ENCODE results near the gene NXPE2. TPM values are rescaled to one million over a fixed set of nuclear protein-coding genes. Genes with fewer than 3 reads are reported as not detected.
A peak's percentile ranks its signal among the peaks of the same experiment; 100 is the strongest.
"Not testable (repeated sequence)": the region's sequence is repeated elsewhere in the genome, so short reads cannot be mapped to it uniquely, and the experiment has no call there.

Gene NXPE2
- polyA plus RNA-seq (2013, experiment 1 of 2), result 0.03 TPM
- polyA plus RNA-seq (2013, experiment 2 of 2), result 0.07 TPM

- Histone ChIP-seq H4K5ac (ENCODE audit: low read length) (no peak within 1 kb of the TSS), H2BK15ac (replicated peaks; ENCODE audit: low read depth) (no peak within 1 kb of the TSS), H3K79me1 (ENCODE audit: low read length) (no peaks in the 10 kb centered on the region), H3K4me3 (ENCODE audit: low read length) (no peak within 1 kb of the TSS), H3K4me1 (ENCODE audit: control insufficient read depth, low read depth, low read length) (no peaks in the 10 kb centered on the region), H3K9ac (ENCODE audit: low read length) (no peak within 1 kb of the TSS), H3K23ac (ENCODE audit: low read length) (no peak within 1 kb of the TSS), H3K56ac (ENCODE audit: low read length) (no peak within 1 kb of the TSS), H3K4me2 (ENCODE audit: low read length) (no peak within 1 kb of the TSS), H4K8ac (ENCODE audit: low read depth, low read length) (no peak within 1 kb of the TSS), H2AK5ac (ENCODE audit: low read length) (no peak within 1 kb of the TSS), H2BK5ac (ENCODE audit: low read length) (no peak within 1 kb of the TSS), H3K27me3 (ENCODE audit: insufficient read depth, low read length, poor library complexity) (no peaks in the 10 kb centered on the region), H3K18ac (ENCODE audit: low read length) (no peak within 1 kb of the TSS), H3K36me3 (ENCODE audit: control insufficient read depth, insufficient read depth, low read length) (no peaks in the 10 kb centered on the region), H2BK120ac (ENCODE audit: low read depth, low read length) (no peak within 1 kb of the TSS), H3K4ac (ENCODE audit: low read depth, low read length) (no peak within 1 kb of the TSS), H3K27ac (ENCODE audit: low read depth, low read length) (no peak within 1 kb of the TSS), H3K79me2 (ENCODE audit: control insufficient read depth, insufficient read depth, low read length) (no peaks in the 10 kb centered on the region)
- DNase-seq, result no peak
- 100% methylated on average over 1 of the region's 8 CpGs for WGBS (ENCODE audit: extremely low coverage, insufficient coverage, low lambda C conversion rate)
Observed at GRCh38 chr11:114678125-114679036, at the start of gene NXPE2. NXPE2 (plus strand) TSS chr11:114678527; CDS start chr11:114678576, 49 bp downstream.

GRCh38 chr11:114631445-114631965, 46.8 kb upstream of the NXPE2 start:
- H3K4me1 ChIP-seq (ENCODE audit: control insufficient read depth, low read depth, low read length); H3K27me3 ChIP-seq (ENCODE audit: insufficient read depth, low read length, poor library complexity); H3K79me1 ChIP-seq (ENCODE audit: low read length); H2BK5ac ChIP-seq (ENCODE audit: low read length); H3K4ac ChIP-seq (ENCODE audit: low read depth, low read length); H3K79me2 ChIP-seq (ENCODE audit: control insufficient read depth, insufficient read depth, low read length); H2BK120ac ChIP-seq (ENCODE audit: low read depth, low read length); H4K8ac ChIP-seq (ENCODE audit: low read depth, low read length); H3K56ac ChIP-seq (ENCODE audit: low read length); H3K9ac ChIP-seq (ENCODE audit: low read length); H3K4me2 ChIP-seq (ENCODE audit: low read length); H3K27ac ChIP-seq (ENCODE audit: low read depth, low read length); H3K23ac ChIP-seq (ENCODE audit: low read length); H3K36me3 ChIP-seq (ENCODE audit: control insufficient read depth, insufficient read depth, low read length); H3K4me3 ChIP-seq (ENCODE audit: low read length); H4K5ac ChIP-seq (ENCODE audit: low read length); H2AK5ac ChIP-seq (ENCODE audit: low read length); H2BK15ac ChIP-seq (replicated peaks; ENCODE audit: low read depth); H3K18ac ChIP-seq (ENCODE audit: low read length): not testable (repeated sequence)
- WGBS (ENCODE audit: extremely low coverage, insufficient coverage, low lambda C conversion rate), result no CpG with 5 or more reads among the region's 13 CpGs
- peak; percentile 1 for DNase-seq

DNA sequence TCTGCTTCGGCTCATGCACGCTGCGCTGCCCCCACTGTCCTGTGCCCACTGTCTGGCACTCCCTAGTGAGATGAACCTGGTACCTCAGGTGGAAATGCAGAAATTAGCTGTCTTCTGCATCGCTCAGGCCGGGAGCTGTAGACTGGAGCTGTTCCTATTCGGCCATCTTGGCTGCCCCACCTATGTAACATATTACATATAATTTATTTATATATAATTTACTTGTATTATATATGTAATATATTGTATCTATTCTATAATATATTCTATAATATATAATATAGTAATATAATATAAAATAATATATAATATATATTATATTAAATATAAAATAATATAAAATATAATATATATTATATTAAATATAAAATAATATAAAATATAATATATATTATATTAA, 38.9 kb upstream of the NXPE2 start:
- not testable (repeated sequence) for H3K36me3 ChIP-seq (ENCODE audit: control insufficient read depth, insufficient read depth, low read length); H3K18ac ChIP-seq (ENCODE audit: low read length); H3K27ac ChIP-seq (ENCODE audit: low read depth, low read length); DNase-seq; H2BK15ac ChIP-seq (replicated peaks; ENCODE audit: low read depth); H3K27me3 ChIP-seq (ENCODE audit: insufficient read depth, low read length, poor library complexity); H3K56ac ChIP-seq (ENCODE audit: low read length); H2AK5ac ChIP-seq (ENCODE audit: low read length); H3K4me2 ChIP-seq (ENCODE audit: low read length); H3K23ac ChIP-seq (ENCODE audit: low read length); H4K8ac ChIP-seq (ENCODE audit: low read depth, low read length); H2BK120ac ChIP-seq (ENCODE audit: low read depth, low read length); H3K9ac ChIP-seq (ENCODE audit: low read length); H3K4me1 ChIP-seq (ENCODE audit: control insufficient read depth, low read depth, low read length); H2BK5ac ChIP-seq (ENCODE audit: low read length); H3K4ac ChIP-seq (ENCODE audit: low read depth, low read length); H3K79me2 ChIP-seq (ENCODE audit: control insufficient read depth, insufficient read depth, low read length); H3K79me1 ChIP-seq (ENCODE audit: low read length); H4K5ac ChIP-seq (ENCODE audit: low read length); H3K4me3 ChIP-seq (ENCODE audit: low read length)
- no CpG with 5 or more reads among the region's 6 CpGs for WGBS (ENCODE audit: extremely low coverage, insufficient coverage, low lambda C conversion rate)

DNA sequence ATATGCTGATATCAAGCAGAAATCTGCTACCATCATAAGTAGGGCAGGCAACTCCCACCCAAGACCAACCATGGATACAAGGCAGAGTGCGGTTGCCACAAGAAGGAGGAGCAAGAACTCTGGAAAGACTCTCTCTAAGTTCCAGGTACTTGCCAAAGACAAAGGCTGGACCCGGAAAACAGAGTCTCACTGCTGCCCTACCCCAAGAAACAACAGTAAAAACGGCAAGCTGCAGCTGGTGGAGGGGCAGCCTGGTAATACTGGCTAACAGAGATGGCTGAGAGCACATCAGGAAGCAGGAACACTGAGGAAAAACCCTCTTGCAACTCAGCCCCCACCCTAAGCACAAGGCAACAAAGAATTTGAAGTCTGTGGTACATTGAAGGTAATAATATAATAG, 27.7 kb upstream of the NXPE2 start:
- no peak overlapping the region for H3K23ac ChIP-seq (ENCODE audit: low read length)
- no peak overlapping the region for H3K56ac ChIP-seq (ENCODE audit: low read length)
- no peak overlapping the region for H2BK15ac ChIP-seq (replicated peaks; ENCODE audit: low read depth)
- H2AK5ac ChIP-seq (ENCODE audit: low read length), result no peak overlapping the region
- no peak overlapping the region for H3K9ac ChIP-seq (ENCODE audit: low read length)
- H3K4me3 ChIP-seq (ENCODE audit: low read length), result no peak overlapping the region
- no peak overlapping the region for H3K4ac ChIP-seq (ENCODE audit: low read depth, low read length)
- no peak overlapping the region for H3K27ac ChIP-seq (ENCODE audit: low read depth, low read length)
- DNase-seq, result no peak
- H2BK120ac ChIP-seq (ENCODE audit: low read depth, low read length), result no peak overlapping the region
- H3K18ac ChIP-seq (ENCODE audit: low read length), result no peak overlapping the region
- no peak overlapping the region for H4K8ac ChIP-seq (ENCODE audit: low read depth, low read length)
- no peaks in the 10 kb centered on the region for H3K27me3 ChIP-seq (ENCODE audit: insufficient read depth, low read length, poor library complexity)
- no peaks in the 10 kb centered on the region for H3K79me2 ChIP-seq (ENCODE audit: control insufficient read depth, insufficient read depth, low read length)
- H4K5ac ChIP-seq (ENCODE audit: low read length), result no peak overlapping the region
- no peak overlapping the region for H2BK5ac ChIP-seq (ENCODE audit: low read length)
- H3K36me3 ChIP-seq (ENCODE audit: control insufficient read depth, insufficient read depth, low read length), result no peaks in the 10 kb centered on the region
- H3K79me1 ChIP-seq (ENCODE audit: low read length), result no peaks in the 10 kb centered on the region
- WGBS (ENCODE audit: extremely low coverage, insufficient coverage, low lambda C conversion rate), result no CpG with 5 or more reads among the region's 3 CpGs
- no peaks in the 10 kb centered on the region for H3K4me1 ChIP-seq (ENCODE audit: control insufficient read depth, low read depth, low read length)
- no peak overlapping the region for H3K4me2 ChIP-seq (ENCODE audit: low read length)

DNA sequence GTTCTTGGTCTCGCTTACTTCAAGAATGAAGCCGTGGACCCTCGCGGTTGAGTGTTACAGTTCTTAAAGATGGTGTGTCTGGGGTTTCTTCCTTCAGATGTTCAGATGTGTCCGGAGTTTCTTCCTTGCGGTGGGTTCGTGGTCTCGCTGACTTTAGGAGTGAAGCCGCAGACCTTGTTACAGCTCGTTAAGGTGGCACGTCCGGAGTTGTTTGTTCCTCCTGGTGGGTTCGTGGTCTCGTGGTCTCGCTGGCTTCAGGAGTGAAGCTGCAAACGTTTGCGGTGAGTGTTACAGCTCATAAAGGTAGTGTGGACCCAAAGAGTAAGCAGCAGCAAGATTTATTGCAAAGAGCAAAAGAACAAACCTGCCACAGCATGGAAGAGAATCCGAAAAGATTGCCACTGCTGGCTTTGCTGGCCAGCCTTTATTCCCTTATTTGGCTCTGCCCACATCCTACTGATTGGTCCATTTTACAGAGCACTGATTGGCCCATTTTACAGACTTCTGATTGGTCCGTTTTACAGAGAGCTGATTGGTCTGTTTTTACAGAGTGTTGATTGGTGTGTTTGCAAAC, 27.1 kb upstream of the NXPE2 start:
- Histone ChIP-seq H2AK5ac (ENCODE audit: low read length) (no peak overlapping the region), H3K79me2 (ENCODE audit: control insufficient read depth, insufficient read depth, low read length) (no peaks in the 10 kb centered on the region), H4K8ac (ENCODE audit: low read depth, low read length) (no peak overlapping the region), H2BK15ac (replicated peaks; ENCODE audit: low read depth) (no peak overlapping the region), H3K4me2 (ENCODE audit: low read length) (no peak overlapping the region), H3K23ac (ENCODE audit: low read length) (no peak overlapping the region), H2BK5ac (ENCODE audit: low read length) (no peak overlapping the region), H2BK120ac (ENCODE audit: low read depth, low read length) (no peak overlapping the region), H3K4ac (ENCODE audit: low read depth, low read length) (no peak overlapping the region), H4K5ac (ENCODE audit: low read length) (no peak overlapping the region), H3K9ac (ENCODE audit: low read length) (no peak overlapping the region), H3K36me3 (ENCODE audit: control insufficient read depth, insufficient read depth, low read length) (no peaks in the 10 kb centered on the region), H3K4me1 (ENCODE audit: control insufficient read depth, low read depth, low read length) (no peaks in the 10 kb centered on the region), H3K18ac (ENCODE audit: low read length) (no peak overlapping the region), H3K27ac (ENCODE audit: low read depth, low read length) (no peak overlapping the region), H3K27me3 (ENCODE audit: insufficient read depth, low read length, poor library complexity) (no peaks in the 10 kb centered on the region), H3K4me3 (ENCODE audit: low read length) (no peak overlapping the region), H3K56ac (ENCODE audit: low read length) (no peak overlapping the region), H3K79me1 (ENCODE audit: low read length) (no peaks in the 10 kb centered on the region)
- DNase-seq, result no peak
- no CpG with 5 or more reads among the region's 19 CpGs for WGBS (ENCODE audit: extremely low coverage, insufficient coverage, low lambda C conversion rate)
